ENCODE measurements around the gene TCF4.

TCF4 gene

GRCh38 chr18:55320424-55321264 is 267.3 kb downstream of the TCF4 start:
- peak overlapping the region; percentile 60 for H3K4me3 ChIP-seq (ENCODE audit: low read depth, low read length)
- DNase-seq (ENCODE audit: low read depth): no peak

DNA sequence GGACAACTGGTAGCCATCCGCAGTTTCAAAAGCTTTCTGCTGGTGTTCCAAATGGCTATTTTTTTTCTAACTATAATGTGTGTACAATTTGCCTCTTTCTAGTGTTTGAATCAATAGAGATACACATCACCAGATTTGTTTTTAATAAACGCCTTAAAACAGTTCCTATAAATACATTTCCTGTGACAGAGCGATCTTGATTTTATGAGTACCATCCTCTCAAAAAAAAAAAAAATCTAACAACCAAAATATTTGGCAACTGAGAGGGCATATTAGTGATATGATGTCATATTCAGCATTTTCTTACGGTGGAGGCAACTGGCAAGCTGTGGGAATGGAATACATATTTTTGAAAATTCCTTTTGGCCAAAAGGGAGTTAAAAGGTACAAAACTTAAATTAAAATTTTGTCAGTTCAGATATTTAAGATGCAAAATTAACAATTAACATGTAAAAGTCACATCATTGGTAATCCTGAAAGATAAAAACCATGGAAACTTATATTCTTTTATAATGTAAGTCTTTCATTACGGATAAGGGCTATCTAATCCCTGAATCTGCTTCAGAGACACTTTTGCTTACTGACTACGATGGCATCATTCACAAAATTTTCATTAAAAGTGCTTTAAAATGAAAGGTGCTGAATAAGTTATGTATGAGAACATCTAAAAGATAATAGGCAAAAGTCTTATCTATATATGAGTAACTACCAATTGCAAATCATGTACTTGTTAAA is 268.4 kb downstream of the TCF4 start:
- H3K4me3 ChIP-seq (ENCODE audit: low read depth, low read length): peak overlapping the region; percentile 60
- DNase-seq (ENCODE audit: low read depth): no peak

- peak overlapping the region; percentile 18 for H3K4me3 ChIP-seq (ENCODE audit: low read depth, low read length)
- DNase-seq (ENCODE audit: low read depth): peak; percentile 36
Observed at GRCh38 chr18:55318951-55319441, 269.0 kb downstream of the TCF4 start.

DNA sequence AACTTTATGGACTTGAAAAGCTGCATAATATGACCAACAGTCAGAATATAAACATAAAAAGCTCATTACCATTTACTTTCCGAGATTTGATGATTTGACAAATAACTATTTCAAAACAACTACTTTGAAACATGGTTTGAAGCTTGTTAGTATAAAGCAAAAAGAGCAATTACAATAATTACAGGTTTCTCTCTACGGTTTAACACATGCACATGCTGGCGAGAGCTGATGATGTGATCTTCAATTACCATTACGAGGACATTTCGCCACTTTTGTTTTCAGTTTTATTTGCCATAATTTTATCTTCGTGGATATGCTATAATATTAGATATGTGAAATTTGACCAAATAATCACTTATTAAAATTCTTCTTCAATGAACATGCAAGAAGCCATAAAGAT is 270.1 kb downstream of the TCF4 start:
- DNase-seq (ENCODE audit: low read depth): no peak
- peak overlapping the region; percentile 26 for H3K4me3 ChIP-seq (ENCODE audit: low read depth, low read length)

GRCh38 chr18:55317324-55317723 is 270.7 kb downstream of the TCF4 start:
- H3K4me3 ChIP-seq (ENCODE audit: low read depth, low read length): no peak overlapping the region
- DNase-seq (ENCODE audit: low read depth): no peak

- no peak overlapping the region for H3K4me3 ChIP-seq (ENCODE audit: low read depth, low read length)
- no peak for DNase-seq (ENCODE audit: low read depth)
Observed at GRCh38 chr18:55316486-55317184, 271.4 kb downstream of the TCF4 start.

- no peak for DNase-seq (ENCODE audit: low read depth)
Observed at GRCh38 chr18:55314615-55315237, 273.3 kb downstream of the TCF4 start.

GRCh38 chr18:55314031-55314430 is 274.0 kb downstream of the TCF4 start:
- no peak overlapping the region for H3K4me3 ChIP-seq (ENCODE audit: low read depth, low read length)
- no peak for DNase-seq (ENCODE audit: low read depth)

More at GRCh38 chr18:55314615-55315237, 273.3 kb downstream of the TCF4 start:
- no peak overlapping the region for H3K4me3 ChIP-seq (ENCODE audit: low read depth, low read length)

DNA sequence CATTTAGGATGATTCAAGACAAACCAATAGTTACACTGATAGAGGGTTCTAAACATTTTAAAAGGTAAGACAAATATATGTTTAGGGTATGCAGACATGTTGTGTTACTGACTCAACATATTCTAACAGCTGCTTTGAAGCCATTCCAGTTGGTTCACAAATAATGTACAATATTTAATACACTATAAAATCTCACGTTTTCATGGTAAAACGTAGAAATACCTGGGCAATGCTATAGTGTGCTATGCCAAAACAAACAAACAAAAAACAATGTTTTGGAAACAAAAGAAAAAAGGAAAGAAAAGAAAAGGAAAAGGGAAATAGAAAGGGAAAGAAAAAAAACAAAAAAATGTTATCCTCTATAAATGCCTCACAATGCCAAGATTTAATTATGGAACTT is 277.1 kb downstream of the TCF4 start:
- no peak for DNase-seq (ENCODE audit: low read depth)
- H3K4me3 ChIP-seq (ENCODE audit: low read depth, low read length): no peak overlapping the region

DNA sequence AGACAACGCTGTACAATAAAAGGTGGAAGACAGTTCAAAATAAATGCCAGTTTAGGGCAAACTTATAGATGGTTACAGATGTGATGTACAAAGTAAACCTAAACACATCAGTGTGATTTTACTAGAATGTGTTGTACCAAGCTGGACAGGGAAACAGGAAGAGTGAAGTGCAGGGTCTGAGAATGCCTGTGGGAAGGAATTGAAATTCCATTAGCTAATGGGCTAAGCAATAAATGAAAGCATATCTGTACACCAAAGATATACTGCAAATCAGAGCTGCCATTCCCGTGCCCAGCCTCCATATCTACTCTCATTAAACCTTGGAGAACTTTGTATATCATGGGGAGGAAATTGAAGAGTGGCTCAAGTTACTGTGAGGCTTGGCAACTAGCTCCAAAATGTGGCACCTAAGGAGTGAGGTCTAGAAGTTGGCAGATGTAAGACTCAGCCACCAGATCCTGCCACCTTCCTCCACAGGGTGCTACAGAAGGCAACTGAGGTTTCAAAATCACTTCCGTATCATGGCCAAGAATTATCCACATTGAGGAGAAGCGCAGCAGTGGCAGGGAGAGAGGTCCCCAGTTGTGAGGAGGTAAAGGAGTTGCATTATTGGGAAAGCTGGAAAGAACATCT is 277.8 kb downstream of the TCF4 start:
- no peak for DNase-seq (ENCODE audit: low read depth)
- H3K4me3 ChIP-seq (ENCODE audit: low read depth, low read length): no peak overlapping the region

GRCh38 chr18:55309249-55309648 is 278.7 kb downstream of the TCF4 start:
- H3K4me3 ChIP-seq (ENCODE audit: low read depth, low read length): no peak overlapping the region
- DNase-seq (ENCODE audit: low read depth): no peak

DNA sequence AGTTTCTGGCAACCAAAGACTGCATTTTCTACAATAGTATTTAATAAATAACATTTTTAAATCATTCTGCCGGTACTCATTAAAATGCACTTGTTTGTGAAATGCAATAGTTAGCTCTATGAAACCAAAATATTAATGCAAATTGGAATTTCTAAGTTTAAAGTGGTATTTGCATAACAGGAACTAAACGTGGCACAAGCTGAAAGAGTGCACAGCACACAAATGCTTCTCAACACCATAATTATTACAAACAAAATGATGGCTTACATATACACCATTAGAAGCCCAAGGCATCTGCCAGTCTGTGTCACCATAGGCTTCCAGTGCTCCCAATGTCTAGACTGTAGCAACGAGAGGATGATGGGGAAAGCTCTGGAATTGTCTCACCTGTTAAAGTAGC is 280.5 kb downstream of the TCF4 start:
- no peak overlapping the region for H3K4me3 ChIP-seq (ENCODE audit: low read depth, low read length)
- no peak for DNase-seq (ENCODE audit: low read depth)

DNA sequence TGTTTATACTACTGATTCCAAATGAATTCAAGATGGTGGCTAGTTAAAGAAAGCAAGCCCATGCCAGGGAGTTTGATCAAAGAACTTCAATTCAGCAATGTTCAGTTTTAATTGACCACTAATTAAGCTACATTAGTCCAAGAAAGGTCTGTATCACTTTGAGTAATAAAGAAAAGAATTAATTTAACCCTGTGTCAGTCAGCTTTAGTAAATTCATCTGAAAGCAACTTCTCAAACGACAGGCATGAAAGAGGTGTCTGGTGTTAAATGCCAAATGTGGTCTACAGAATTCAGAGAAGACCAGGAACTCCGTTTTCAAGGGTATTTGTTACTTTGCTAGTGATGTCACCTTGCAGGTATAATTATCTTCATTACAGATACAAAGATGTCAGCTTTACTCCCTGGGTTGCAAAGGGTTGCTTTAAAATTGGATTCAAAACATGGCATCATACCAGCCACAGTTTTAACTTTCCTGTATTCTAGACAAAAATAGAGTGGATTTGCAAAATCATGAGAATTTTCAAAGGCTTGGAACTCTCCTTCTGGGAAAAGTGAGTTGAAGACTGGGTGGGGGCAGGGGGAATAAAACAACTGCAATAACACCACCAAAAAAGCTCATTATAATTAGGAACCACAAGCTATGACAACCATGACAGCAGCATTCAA is 281.5 kb downstream of the TCF4 start:
- DNase-seq (ENCODE audit: low read depth): no peak
- no peak overlapping the region for H3K4me3 ChIP-seq (ENCODE audit: low read depth, low read length)

DNA sequence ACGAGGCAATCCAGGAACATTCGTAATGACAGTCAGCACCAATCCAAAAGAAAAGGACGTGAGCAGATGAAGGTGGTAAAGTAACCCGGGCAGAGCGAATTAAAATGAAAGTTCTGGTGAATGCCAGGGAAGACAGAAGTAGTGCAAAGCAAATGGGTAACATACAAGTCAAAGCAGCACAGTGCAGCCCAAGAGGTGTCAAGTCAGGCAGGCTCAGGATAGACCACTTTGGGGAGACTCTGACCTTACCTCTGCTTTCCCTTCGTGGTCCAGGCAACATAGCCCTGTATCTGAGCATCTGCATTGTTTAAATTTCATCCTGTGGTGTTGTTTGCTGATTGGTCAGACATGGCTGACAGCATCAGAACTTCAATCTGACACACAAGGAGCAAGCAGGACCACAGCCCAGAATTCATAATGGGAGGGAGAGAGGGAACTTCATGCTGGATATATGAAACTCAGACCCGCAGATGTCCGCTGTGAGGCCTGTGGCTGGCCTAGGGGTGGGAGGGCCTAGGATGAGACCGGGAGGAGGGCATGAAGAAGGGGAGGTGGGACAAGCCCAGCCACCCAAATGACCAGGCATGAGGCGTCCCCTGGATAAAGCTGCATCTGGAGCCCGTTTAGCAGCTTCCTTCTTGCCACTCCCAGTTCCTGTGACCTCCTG is 285.7 kb downstream of the TCF4 start:
- DNase-seq (ENCODE audit: low read depth): no peak
- H3K4me3 ChIP-seq (ENCODE audit: low read depth, low read length): peak overlapping the region; percentile 17

GRCh38 chr18:55301824-55302166 is 286.2 kb downstream of the TCF4 start:
- no peak for DNase-seq (ENCODE audit: low read depth)
- H3K4me3 ChIP-seq (ENCODE audit: low read depth, low read length): peak overlapping the region; percentile 17

DNA sequence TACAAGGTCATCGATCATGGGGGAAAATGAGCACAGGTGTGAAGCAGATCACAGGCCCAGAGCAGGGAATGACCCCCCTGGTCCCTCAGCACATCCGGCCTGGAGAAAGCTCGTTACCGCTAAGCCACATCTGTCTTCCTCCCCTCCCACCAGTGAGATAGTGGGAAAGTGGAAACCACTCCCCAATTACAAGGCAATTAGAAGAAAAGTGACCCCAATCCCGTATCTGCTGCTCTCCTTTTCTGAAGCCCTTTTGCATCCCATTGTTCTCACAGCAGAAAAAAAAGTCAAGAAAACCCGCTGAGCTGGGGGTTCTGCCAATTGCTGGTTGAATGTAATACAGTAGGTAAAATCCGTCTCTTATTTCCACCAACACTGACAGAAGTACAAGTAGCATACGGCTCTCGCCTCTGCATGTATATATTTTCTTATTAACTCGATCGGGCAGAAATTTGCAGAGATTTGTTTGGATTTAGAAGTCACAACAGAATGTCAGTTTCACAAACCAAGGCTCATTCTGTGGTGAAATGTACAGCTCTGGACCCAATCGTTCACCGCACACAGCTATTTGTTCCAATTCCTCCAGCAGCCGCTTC is 287.0 kb downstream of the TCF4 start:
- no peak for DNase-seq (ENCODE audit: low read depth)
- H3K4me3 ChIP-seq (ENCODE audit: low read depth, low read length): no peak overlapping the region

GRCh38 chr18:55300421-55300935 is 287.5 kb downstream of the TCF4 start:
- DNase-seq (ENCODE audit: low read depth): peak; percentile 56
- H3K4me3 ChIP-seq (ENCODE audit: low read depth, low read length): no peak overlapping the region

DNA sequence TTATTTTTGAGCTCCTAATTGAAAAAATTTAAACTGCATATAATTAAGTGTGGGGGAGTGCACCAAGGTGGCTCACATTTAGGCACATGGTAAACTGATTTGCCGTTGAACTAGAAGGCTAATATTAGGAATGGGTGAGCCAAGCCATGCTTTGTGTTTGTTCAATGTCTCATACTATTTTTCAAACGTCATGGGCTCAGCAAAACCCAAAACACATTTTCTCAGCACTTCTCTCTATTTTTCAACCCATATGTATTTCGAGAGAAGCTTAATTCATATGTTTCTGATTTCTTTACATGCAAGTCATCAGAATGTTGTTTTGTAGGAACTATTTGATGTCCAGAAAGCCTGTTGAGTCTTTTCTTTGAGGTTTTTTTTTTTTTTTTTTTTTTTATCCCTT is 291.2 kb downstream of the TCF4 start:
- DNase-seq (ENCODE audit: low read depth): no peak
- no peak overlapping the region for H3K4me3 ChIP-seq (ENCODE audit: low read depth, low read length)

All from skeletal muscle cell (primary cell).